AG09319 (cell line): ENCODE data around the gene FOXB2.

ENCODE experiments used
- DNase-seq: peaks from one replicate; pipeline ENCODE4 v3.0.0-alpha.2; 2010; ENCODE audit warnings: low read depth; ENCODE audit errors: extremely low read depth
- TF ChIP-seq, protein P1 (sequence below): IDR thresholded peaks from 2 replicates; pipeline ENCODE4 v1.5.1; 2011; ENCODE audit warnings: low read depth, mild to moderate bottlenecking, inconsistent platforms, low read length, moderate library complexity

FOXB2 gene

DNA sequence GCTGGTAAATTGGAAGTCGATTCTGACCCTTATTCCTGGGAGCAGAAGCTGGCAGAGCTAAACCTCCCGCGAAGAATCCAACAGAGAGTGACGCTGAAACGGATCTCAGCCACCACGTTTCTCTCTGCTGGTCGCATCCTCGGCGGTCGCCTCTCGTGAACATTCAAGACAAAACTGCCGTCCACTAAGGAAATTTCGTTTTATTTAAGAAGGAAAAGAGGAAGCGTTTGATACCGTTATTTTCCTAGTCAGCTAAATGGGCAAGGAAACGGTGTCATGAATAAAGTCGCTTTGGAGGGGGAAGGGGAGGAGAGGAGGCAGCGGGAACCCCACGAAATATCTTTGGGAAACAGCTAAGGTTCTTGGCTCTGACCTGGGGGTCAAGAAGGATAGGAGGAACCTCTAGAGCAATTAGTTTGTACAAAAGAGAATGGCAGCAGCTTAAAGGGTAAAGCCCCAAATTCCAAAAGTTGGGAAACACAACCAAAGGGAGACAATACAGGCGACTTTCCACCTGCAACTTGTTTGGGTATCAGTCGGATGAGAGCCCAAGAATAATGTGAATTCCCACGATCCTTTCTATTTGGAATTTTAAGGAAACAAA lies 1.9 kb downstream of the FOXB2 start:
- DNase-seq: no peak
- TF ChIP-seq, protein P1, sequence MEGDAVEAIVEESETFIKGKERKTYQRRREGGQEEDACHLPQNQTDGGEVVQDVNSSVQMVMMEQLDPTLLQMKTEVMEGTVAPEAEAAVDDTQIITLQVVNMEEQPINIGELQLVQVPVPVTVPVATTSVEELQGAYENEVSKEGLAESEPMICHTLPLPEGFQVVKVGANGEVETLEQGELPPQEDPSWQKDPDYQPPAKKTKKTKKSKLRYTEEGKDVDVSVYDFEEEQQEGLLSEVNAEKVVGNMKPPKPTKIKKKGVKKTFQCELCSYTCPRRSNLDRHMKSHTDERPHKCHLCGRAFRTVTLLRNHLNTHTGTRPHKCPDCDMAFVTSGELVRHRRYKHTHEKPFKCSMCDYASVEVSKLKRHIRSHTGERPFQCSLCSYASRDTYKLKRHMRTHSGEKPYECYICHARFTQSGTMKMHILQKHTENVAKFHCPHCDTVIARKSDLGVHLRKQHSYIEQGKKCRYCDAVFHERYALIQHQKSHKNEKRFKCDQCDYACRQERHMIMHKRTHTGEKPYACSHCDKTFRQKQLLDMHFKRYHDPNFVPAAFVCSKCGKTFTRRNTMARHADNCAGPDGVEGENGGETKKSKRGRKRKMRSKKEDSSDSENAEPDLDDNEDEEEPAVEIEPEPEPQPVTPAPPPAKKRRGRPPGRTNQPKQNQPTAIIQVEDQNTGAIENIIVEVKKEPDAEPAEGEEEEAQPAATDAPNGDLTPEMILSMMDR: no peak

DNA sequence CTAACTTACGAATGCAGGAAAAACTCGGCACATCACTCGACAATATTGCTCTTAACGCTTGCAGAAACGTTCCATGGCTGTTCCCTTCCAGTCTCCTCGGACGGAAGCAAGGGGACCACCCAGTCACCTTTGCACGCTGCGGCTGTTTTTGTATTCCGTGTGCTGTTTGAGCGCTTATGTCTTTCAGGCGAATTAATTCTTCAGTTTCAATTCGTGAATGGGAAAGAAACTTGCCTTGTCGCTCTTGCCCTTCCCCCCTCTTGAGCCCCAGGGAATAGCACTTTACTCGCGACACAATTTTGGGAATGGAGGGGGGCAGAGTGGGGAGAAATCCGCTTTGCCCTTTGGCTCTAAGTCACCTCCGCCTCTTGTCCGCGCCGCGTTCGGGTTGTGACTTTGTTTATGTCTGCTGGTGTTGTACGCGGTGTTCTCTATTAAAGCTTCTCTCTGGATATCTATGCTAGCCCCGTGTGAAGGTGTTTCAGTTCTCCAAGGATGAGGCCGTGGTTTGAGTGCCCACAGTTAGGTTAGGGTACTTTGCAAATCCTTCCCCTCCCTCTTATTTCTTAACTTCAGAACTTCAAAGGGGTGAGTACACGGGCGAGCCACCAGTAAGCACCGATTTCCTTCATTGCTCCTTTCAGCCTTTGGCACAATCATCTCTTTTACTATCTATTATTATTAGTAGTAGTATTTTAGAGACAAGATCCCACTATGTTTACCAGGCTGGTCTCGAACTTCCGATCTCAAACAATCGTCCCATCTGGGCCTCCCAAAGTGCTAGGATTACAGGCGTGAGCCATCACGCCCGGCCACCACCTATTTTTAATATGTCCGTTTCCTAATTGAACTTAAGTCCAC lies 2.7 kb downstream of the FOXB2 start:
- no peak for DNase-seq
- TF ChIP-seq, protein P1: no peak

DNA sequence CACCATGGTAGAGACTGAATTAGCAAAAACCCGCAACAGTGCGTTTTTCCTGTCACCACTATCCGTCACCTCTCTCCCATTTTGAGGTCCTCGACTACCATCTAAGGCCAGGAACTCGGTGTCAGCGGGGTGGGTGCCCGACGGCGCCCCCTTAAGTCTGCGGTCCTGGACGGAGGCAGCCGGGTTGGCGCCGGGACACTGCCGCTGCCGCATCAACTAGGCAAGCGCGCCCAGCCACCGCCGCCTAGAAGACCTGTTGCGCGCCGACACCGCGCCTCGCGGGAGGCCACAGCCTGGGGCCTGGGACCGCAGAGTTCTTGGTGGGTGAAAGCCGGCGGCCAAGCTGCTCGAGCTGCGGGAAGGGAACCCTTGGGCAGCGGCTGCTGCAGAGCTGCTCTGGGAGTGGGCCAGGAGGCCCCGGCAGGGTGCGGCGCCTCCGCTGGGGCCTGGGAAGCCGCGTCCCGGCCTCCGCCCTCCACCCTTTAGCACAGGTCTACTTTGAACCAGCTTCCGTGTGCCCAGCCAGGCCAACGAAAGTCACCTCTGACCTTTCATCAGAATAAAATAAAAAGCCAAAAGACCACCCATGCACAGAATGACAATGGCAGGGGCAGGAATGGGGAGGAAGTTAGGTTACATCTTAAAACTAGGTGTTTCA lies 3.5 kb downstream of the FOXB2 start:
- no peak for DNase-seq
- TF ChIP-seq, protein P1: no peak

DNA sequence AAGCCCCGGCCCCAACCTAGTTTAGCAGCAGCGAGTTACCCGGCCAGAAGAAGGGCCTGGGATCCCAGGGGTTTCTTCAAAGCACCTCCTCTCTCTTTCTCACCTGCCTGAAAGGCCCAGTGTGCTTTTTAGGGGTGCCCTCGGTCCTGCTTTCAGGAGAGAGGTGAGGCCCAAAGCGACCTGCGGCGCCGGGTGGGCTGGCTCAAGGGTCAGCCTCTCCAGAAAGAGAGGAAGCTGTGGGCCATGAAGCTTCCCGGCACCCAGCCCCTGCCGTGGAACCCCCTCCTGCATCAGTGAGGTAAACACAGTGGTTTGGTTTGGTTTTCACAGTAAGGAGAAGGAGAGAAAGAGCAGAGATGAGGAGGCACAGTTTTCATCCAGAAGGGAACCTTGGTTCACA lies 4.3 kb downstream of the FOXB2 start:
- no peak for DNase-seq
- TF ChIP-seq, protein P1: no peak

DNA sequence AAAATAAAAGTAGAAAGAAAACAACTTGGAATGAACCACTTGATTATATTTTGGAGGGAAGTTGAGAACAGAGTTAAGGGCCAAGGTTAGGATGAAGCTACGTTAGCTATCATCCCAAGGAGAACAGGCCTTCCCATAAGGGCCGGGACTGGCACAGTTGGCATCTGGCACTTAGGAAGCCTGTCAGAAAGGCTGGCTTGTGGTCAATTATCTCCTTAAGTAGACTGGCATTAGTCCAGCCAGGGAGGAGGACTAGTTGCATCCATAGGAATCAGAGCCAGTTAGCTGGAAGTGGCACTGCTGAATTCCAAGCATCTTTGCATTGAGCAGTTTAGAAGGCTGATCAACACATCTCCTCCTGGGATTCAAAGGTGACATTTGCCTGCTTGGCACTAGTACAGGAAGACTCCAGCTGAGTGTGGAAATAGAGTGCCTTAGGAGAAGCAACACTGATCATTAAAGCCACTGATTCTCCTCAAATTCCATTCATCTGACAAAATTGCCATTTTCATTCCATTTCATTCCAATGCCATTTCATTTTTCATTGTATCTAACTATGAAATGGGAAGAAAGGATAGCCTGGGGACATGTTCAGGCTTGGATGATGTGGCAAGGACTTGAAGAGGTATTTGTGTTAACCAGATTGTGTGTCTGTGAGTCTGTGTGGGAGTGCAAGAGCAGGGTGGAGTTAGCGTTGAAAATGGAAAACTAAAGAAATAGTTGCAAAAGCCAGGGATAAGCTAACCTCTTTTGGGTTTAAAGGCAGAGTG lies 5.5 kb downstream of the FOXB2 start:
- DNase-seq: no peak
- TF ChIP-seq, protein P1: no peak

DNA sequence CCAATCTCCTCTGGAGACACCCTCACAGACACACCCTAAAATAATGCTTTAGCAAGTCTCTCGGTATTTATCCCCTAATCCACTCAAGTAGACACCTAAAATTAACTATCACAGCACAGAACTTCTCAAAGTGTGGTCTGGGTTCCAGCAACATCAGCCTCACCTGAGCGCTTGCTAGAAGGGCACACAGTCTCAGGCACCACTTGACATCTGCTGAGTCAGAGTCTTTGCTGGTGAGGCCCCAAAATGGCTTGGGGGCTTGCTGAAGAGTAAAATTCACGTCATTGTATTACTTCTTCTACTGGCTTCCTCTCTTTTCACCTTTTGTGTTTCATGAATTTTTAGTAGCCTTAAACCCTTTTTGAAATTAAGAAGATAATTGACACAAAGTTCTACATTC lies 9.0 kb downstream of the FOXB2 start:
- TF ChIP-seq, protein P1: no peak
- DNase-seq: no peak
